ENCODE results near the gene CTSC.

Gene CTSC

DNA sequence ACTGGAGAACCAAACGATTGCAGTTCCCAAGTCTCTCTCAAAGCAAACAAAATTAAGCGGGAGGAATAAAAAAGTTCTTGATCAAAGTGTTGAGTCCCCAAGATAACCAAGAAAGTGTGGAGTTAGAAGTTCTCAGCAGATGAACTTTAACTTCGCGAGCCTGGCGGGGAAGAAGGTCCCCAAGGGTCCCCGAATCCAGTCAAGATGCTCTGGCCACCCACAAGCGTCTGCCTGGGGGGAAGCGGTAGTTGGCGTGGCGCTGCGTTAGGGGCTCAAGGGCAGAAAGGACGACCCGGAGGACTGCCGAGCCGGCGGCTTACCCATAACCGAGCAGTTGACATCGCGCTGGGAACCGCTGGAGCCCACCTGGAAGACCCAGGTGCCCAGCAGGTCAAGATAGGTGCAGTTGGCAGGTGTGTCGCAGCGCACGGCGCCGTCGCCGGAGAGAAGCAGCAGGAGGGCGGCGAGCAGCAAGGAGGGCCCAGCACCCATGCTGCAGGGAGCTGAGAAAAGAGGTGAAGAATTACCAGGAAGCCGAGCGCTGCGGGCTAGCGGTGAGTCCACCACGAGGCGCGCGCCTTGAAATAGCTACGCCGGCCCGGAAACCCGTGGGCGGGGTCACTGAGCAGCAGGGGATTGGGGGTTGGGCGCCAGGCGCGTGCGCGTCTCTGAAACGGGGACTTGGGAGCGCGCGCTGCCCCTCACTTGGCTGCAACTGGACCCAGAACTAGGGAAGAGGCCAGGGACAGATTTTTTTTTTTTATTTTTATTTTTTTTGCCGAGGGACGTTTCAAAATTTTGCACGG is at the start of gene CTSC:
Gene CTSC, minus strand, starts transcription at position 556 of the 806 bp plus-strand sequence. Its CDS starts 64 bp downstream, at position 492.
- Mint-ChIP-seq H3K4me1 (peaks cover 53% of the 10 kb centered on the region), H3K27me3 (no peaks in the 10 kb centered on the region), H3K9me3 (no peaks in the 10 kb centered on the region), H3K4me3 (peak within 1 kb of the TSS; percentile 99), H3K27ac (peak within 1 kb of the TSS; percentile 75 to 100)
- ATAC-seq (peak; percentile 91), DNase-seq (peak; percentile 91 to 95)

DNA sequence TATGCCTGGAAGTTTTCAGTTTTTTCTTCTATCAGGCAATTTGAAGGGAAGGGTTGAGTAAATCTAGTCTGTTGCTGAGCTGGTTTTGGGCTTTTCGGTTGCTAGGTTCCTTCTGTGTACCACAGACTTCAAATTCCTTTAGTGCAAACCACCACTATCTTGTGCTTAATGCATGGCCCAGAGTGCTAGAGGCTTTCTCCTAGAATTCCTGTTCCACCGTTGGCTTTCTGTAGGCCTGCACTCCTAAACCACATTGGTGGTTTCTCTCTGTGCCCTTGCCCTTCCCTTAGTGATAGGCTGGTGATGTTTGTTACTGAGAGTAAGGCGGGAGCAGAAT is 47.1 kb upstream of the CTSC start:
- no peak for DNase-seq

DNA sequence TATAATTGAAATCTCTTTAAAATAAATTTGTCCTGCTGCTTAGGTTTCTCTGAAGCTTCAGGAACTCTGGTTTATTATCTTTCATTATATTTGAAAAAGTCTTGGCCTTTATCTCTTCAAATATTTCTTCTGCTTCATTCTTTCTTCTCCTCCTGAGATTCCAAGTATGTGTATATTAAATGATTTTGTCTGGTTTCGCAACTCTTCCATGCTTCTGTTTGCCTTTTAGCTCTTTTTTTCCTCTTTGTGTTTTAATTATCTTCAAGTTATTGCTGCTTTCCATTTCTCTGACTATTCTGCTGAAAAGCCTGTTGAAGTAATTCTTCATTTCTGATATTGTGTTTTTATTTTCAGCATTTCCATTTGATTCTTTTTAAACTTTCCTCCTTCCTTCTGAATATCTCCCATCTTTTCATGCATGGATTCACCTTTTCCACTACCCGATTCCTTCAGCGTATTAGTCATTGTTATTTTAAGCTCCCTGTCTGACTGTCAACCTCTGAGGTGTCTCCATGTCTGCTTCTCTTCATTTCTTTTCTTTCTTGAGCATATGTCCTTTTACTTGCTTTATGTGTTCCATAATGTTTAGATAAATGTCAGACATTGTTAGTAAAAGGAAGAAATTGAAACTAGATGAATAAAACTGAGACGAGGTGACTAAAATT is 46.6 kb upstream of the CTSC start:
- Mint-ChIP-seq H3K4me3 (no peak overlapping the region), H3K27ac (no peak overlapping the region)
- DNase-seq = no peak

More for the DNA sequence above, 47.1 kb upstream of the CTSC start:
- H3K27ac Mint-ChIP-seq = no peak overlapping the region
- H3K9me3 Mint-ChIP-seq = no peaks in the 10 kb centered on the region
- H3K27me3 Mint-ChIP-seq = no peaks in the 10 kb centered on the region
- no peaks in the 10 kb centered on the region for H3K4me1 Mint-ChIP-seq
- ATAC-seq = no peak
- no peak overlapping the region for H3K4me3 Mint-ChIP-seq

DNA sequence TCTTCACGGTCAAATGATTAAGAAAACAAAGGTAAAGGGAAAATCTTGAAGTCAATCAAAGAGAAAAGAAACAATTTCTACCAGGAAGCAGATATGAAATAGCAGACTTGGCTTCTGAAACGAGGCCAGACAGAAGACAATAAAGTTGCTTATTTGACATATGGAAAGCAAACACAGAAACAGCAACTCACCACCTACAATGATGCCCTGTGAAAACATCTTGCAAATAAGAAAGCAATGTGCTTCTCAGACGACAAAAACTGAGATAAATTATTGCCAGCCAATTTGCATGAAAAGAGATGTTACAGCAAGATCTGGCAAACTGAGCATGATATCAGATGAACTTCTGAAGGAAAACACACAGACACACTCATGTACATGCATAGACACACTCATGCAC is 45.9 kb upstream of the CTSC start:
- ATAC-seq (no peak), DNase-seq (no peak)
- H3K27me3 Mint-ChIP-seq = no peaks in the 10 kb centered on the region
- no peaks in the 10 kb centered on the region for H3K4me1 Mint-ChIP-seq
- no peaks in the 10 kb centered on the region for H3K9me3 Mint-ChIP-seq
- no peak overlapping the region for H3K27ac Mint-ChIP-seq
- H3K4me3 Mint-ChIP-seq = no peak overlapping the region

More for the DNA sequence above, 46.6 kb upstream of the CTSC start:
- ATAC-seq = no peak
- no peaks in the 10 kb centered on the region for H3K4me1 Mint-ChIP-seq
- H3K27me3 Mint-ChIP-seq = no peaks in the 10 kb centered on the region
- H3K9me3 Mint-ChIP-seq = no peaks in the 10 kb centered on the region

DNA sequence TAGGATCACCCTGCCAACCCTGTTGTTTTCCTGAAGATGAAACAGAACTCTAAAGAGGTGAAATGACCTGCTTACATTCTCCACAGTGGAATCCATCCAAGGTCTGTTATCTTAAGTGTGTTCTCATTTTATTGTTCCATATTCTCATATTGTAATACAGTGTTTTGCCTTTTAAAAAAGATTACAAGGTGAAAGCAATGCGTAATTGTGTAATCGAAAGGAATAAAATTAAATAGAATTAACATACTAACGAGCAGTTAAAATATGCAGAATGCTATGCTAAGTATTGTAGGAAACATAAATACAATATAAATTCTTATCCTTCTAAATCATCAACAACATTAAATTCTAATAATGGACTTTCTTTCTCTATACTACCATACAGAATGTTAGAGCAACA is 41.6 kb upstream of the CTSC start:
- no peak for DNase-seq
- H3K9me3 Mint-ChIP-seq = no peaks in the 10 kb centered on the region
- no peak overlapping the region for H3K4me3 Mint-ChIP-seq
- no peaks in the 10 kb centered on the region for H3K27me3 Mint-ChIP-seq
- ATAC-seq = no peak
- H3K4me1 Mint-ChIP-seq = peaks cover 5% of the 10 kb centered on the region
- H3K27ac Mint-ChIP-seq = no peak overlapping the region

DNA sequence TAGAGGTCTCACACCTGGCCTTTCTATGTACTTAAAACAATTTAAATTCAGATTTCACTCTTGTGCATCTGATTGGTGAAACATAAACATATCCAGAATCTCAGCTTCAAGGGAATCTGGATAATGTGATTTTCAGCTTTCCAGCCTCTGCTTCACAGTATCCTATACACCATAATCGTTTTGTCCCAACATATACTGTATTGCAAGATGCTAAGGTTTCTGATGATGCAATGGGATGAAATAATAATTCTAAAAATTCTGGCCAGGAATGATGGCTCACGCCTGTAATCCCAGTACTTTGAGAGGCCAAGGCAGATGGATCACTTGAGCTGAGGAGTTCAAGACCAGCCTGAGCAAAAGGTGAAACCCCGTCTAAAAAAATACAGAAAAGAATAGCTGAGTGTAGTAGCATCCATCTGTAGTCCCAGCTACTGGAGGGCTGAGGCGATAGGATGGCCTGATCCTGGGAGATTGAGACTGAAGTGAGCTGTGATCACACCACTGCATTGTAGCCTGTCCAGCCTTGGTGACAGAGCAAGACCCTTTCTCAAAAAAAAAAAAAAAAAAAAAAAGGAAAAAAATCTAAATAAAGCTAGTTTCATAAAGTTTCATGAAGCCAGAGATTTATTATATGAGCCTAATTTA is 41.0 kb upstream of the CTSC start:
- Mint-ChIP-seq H3K27ac (no peak overlapping the region), H3K4me3 (no peak overlapping the region), H3K27me3 (no peaks in the 10 kb centered on the region), H3K4me1 (peaks cover 5% of the 10 kb centered on the region), H3K9me3 (no peaks in the 10 kb centered on the region)
- DNase-seq (no peak), ATAC-seq (no peak)

DNA sequence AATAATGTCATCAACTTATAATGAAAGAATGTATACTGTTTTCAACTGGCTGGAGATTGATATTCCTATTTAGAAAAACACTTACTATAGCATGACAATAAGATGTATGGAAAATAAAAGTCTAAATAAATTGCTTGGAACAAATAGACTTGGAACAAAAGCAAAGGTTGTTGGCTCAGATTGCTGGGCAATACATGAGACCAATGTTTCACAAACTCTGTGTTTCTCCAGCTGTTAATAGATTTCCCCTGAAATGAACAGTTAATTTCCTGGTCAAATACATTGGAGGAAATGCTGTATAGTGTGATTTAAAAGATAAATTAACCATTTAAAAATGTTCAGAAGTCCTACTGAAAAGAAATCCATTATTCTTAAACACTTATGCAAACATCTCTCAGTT is 40.1 kb upstream of the CTSC start:
- Mint-ChIP-seq H3K27me3 (no peaks in the 10 kb centered on the region), H3K27ac (no peak overlapping the region), H3K4me3 (no peak overlapping the region), H3K9me3 (no peaks in the 10 kb centered on the region), H3K4me1 (peaks cover 5% of the 10 kb centered on the region)
- ATAC-seq (no peak), DNase-seq (no peak)

DNA sequence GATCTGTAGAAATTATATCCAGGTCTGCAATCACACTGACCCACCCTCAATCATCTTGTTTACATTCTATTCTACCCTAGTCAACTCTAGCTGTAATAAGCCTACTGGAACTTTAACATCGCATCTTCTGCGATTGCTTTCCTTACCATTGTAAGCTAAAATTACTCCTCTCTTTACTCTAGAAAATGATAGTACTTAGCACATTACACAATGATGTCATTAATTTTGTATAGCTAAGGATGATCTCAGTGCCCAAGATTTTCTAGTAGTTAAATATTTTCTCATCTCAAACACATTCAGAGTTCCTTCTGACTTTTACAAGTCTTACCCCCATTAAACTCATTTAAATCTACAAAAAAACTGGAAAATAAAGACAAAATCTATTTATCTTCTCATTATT is 39.6 kb upstream of the CTSC start:
- DNase-seq (no peak), ATAC-seq (no peak)
- Mint-ChIP-seq H3K4me3 (no peak overlapping the region), H3K9me3 (no peaks in the 10 kb centered on the region), H3K27me3 (no peaks in the 10 kb centered on the region), H3K27ac (no peak overlapping the region), H3K4me1 (peaks cover 5% of the 10 kb centered on the region)

DNA sequence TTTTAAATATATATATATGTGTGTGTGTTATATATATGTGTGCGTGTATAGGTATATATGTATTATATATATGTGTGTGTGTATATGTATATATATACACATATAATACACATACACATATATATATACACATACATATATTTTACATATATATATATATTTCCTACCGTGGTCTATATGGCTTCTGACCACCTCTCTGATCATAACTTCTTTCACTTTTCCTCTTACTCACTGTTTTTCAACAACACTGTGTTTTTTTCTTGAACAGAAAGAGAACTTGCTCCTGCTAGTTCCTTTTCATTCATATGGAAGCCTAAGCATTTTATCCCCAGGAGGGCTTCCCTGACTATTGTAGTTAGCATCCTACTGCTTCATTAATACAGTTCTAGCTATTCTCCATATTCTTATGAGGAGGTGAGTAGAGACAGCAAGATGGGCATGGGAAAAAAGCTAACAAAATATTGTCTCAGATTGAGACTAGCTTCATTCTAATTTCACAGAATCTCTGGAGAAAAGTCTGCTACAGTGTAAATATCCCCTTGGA is 38.5 kb upstream of the CTSC start:
- Mint-ChIP-seq H3K9me3 (no peaks in the 10 kb centered on the region), H3K27me3 (no peaks in the 10 kb centered on the region), H3K4me1 (peaks cover 5% of the 10 kb centered on the region), H3K27ac (no peak overlapping the region), H3K4me3 (no peak overlapping the region)
- ATAC-seq (no peak), DNase-seq (no peak)

DNA sequence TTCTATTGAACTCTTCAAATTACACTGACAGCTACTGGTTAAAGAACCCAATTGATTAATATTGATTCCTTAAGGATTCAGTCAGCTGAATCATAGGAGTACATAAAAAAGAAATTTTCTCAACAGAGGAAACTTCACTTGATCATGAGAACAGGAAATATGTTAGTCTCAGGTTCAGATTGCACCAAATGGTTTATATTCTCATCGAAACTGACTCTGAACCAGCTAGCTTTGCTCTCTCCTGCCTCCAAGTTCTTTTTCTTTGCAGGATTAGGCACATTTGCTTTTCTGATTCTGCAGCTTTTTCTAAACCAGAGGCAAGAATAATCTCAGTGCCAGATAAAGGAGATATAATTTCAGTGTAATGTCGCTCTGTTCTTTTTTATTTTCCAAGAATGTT is 33.2 kb upstream of the CTSC start:
- Mint-ChIP-seq H3K27me3 (no peaks in the 10 kb centered on the region), H3K4me3 (no peak overlapping the region), H3K4me1 (peaks cover 7% of the 10 kb centered on the region), H3K9me3 (no peaks in the 10 kb centered on the region), H3K27ac (no peak overlapping the region)
- ATAC-seq (no peak), DNase-seq (no peak)

DNA sequence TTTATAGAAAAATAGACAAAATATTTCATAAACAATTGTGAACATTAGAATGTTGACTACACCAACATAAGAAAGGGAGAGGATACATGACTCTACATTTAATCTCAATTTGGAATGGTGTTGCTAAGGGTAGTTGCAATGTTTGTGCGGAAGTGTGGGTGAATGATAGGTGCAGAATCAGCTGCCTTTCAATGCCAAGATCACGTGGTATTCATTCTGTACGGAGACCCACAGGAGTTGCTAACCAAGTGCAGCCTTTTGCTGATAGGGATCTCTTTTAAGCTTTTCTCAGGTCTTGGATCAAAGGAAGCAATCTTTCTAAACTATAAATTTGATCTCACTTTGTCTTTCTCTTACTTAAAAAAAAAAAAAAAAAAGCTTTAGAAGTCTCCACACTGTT is 29.8 kb upstream of the CTSC start:
- Mint-ChIP-seq H3K27ac (no peak overlapping the region), H3K9me3 (no peaks in the 10 kb centered on the region), H3K4me3 (no peak overlapping the region), H3K4me1 (peaks cover 25% of the 10 kb centered on the region), H3K27me3 (no peaks in the 10 kb centered on the region)
- DNase-seq (no peak), ATAC-seq (no peak)

DNA sequence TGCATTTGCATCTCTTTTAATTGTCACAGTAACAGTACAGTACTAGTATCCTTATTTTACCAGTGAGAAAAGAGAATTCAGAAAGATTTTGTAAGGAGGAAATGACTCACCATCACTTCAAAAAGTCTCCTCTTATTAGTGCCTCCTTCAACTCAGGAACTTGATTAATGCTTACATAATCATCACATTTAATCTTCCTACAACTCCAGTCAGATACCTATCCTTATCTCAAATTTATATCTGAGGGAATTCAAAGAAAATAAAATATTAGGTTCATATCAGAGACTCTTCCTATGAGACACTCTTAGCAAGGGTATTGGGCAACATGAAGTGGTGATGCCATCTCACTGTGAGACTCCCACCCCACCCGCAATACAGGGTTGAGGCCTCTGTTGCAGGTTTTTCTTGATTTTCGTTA is 26.1 kb upstream of the CTSC start:
- H3K4me1 Mint-ChIP-seq = peaks cover 41% of the 10 kb centered on the region

DNA sequence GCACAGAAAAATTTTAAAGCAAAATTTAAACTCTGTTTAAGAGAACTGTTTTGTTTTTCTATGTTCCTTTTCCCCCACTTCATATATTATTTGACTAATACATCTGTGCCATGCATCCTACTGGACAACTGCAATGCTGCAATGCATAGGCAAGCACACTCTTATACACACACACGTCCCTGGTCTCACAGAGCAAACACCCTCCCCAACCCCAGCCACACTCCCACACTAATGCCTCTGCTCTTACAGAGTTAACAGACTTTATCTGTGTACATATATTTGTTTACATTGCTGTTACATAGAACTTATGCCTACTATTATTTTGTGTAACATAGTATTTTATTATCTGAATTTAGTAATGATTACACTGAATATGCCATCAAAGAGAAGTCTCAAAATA is 25.5 kb upstream of the CTSC start:
- no peak overlapping the region for H3K4me3 Mint-ChIP-seq
- DNase-seq = no peak
- H3K4me1 Mint-ChIP-seq = peaks cover 43% of the 10 kb centered on the region
- H3K27me3 Mint-ChIP-seq = no peaks in the 10 kb centered on the region
- H3K9me3 Mint-ChIP-seq = no peaks in the 10 kb centered on the region
- H3K27ac Mint-ChIP-seq = no peak overlapping the region
- ATAC-seq = no peak

More for the DNA sequence above, 26.1 kb upstream of the CTSC start:
- Mint-ChIP-seq H3K4me3 (no peak overlapping the region), H3K27me3 (no peaks in the 10 kb centered on the region), H3K9me3 (no peaks in the 10 kb centered on the region), H3K27ac (no peak overlapping the region)
- DNase-seq (no peak), ATAC-seq (peak; percentile 74)

DNA sequence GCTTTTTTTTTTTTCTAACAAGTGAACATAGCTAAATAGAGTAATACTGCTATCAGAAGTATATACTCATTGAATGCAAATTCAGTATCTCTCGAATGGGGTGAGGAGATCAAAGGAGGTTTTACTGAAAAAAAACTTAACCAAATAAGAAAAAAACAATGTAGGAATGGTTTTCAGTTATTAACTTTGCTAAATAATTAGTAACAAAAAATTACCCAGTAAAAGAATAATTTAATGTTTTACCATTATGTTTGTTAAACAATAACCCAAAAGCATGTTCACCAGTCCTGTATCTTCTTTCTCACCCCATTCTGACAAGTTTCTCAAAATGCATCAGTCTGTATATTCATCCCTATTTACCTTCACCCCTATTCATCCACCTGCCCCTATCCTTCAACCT is 22.6 kb upstream of the CTSC start:
- H3K27ac Mint-ChIP-seq = no peak overlapping the region
- H3K27me3 Mint-ChIP-seq = no peaks in the 10 kb centered on the region
- no peak overlapping the region for H3K4me3 Mint-ChIP-seq
- H3K4me1 Mint-ChIP-seq = peaks cover 49% of the 10 kb centered on the region
- ATAC-seq (no peak), DNase-seq (no peak)
- H3K9me3 Mint-ChIP-seq = no peaks in the 10 kb centered on the region

DNA sequence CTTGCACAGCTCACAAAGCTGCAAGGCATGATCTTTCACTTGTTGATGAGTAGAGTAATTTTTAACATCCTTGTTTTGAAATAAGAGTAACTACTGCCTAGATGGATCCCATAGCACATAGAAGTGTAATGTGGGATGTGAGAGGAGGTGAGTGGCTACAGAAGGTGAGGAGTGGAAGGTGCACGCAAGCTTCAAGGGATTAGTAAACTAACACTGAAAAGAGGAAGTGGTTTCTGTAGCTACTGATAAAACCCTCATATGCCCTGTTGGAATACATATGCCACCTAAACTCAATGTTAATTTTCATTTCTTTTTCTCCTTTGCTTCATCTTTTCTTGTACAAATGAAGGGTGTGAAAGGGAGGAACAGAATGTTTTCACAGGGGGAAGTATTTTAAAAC is 22.0 kb upstream of the CTSC start:
- Mint-ChIP-seq H3K27ac (no peak overlapping the region), H3K9me3 (no peaks in the 10 kb centered on the region), H3K4me3 (peak overlapping the region; percentile 13 to 48), H3K27me3 (no peaks in the 10 kb centered on the region), H3K4me1 (peaks cover 52% of the 10 kb centered on the region)
- ATAC-seq = peak; percentile 58
- no peak for DNase-seq

DNA sequence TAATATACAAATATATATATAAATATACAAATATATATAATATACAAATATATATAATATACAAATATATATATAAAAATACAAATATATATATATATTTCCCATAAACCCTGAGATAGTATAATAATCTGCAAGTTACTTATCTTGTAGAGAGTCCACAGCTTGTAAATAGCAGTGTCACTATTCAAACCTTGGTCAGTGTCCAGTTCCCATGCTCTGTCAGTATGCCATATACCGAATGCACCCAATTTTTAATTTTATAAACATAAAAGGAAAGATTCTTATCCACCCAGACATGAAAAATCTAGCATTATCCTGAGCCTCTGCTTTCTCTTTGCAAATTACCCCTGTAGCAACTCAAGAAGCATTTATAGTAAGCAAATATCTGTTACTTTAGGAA is 21.6 kb upstream of the CTSC start:
- Mint-ChIP-seq H3K27me3 (no peaks in the 10 kb centered on the region), H3K9me3 (no peaks in the 10 kb centered on the region), H3K27ac (no peak overlapping the region), H3K4me3 (peak overlapping the region in 1 of 2 donors; percentile 48), H3K4me1 (peaks cover 51% of the 10 kb centered on the region)
- ATAC-seq = no peak
- DNase-seq = no peak

Measured in stimulated activated naive CD8-positive, alpha-beta T cell treated with anti-CD3 and anti-CD28 coated beads, Interleukin-15, amount 100 ng/mL, for 72 hours (primary cell).